Stomach (tissue), 4 donors: Measurements from ENCODE around the gene DCHS2.

ENCODE experiments used
- POLR2A ChIP-seq, 4 donors: fragments of 450-650 bp; IDR thresholded peaks; one replicate each; pipeline ENCODE4 v1.6.1; 2016; ENCODE audit warnings: antibody characterized with exemption in 4 of 4, control low read depth in 2 of 4, mild to moderate bottlenecking in 1 of 4, moderate library complexity in 1 of 4
- TF ChIP-seq, protein P1 (sequence below), 7 experiments: fragments of 450-650 bp in 4 of 7; fragments of 200-600 bp in 3 of 7; sonication (generic) in 3 of 7; IDR thresholded peaks; one replicate each; pipeline ENCODE4 v1.5.1; 2016 to 2019; ENCODE audit warnings: antibody characterized with exemption in 7 of 7, control low read depth in 2 of 7, mild to moderate bottlenecking in 1 of 7

DNA sequence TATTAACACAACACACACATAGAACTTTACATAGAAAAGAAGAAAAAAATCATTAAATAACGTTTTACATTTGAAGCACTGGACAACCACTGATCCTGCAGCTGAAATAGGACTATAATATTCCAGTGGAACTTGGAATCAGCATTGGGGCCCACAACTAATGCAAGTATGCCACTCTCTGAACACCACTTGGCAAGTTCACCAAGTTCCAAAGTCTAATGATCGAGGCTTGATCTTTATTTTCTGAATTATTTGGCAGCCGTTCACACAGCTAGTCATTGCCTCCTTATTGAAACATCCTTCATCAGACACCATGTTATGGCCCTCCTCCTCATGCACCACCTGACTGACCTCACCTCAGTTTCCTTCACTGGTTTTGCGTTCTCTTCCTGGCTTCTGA is 107.6 kb downstream of the DCHS2 start:
- TF ChIP-seq, protein P1, sequence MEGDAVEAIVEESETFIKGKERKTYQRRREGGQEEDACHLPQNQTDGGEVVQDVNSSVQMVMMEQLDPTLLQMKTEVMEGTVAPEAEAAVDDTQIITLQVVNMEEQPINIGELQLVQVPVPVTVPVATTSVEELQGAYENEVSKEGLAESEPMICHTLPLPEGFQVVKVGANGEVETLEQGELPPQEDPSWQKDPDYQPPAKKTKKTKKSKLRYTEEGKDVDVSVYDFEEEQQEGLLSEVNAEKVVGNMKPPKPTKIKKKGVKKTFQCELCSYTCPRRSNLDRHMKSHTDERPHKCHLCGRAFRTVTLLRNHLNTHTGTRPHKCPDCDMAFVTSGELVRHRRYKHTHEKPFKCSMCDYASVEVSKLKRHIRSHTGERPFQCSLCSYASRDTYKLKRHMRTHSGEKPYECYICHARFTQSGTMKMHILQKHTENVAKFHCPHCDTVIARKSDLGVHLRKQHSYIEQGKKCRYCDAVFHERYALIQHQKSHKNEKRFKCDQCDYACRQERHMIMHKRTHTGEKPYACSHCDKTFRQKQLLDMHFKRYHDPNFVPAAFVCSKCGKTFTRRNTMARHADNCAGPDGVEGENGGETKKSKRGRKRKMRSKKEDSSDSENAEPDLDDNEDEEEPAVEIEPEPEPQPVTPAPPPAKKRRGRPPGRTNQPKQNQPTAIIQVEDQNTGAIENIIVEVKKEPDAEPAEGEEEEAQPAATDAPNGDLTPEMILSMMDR (IDR thresholded peaks at IDR 0.05), result no peak
- TF ChIP-seq POLR2A (IDR thresholded peaks at IDR 0.05), result no peak
